HG02759 (cell line): ENCODE measurements around the gene PRRT1.
"Not testable (repeated sequence)": the region's sequence is repeated elsewhere in the genome, so short reads cannot be mapped to it uniquely, and the experiment has no call there.

Source experiments
- ATAC-seq: cut with Tn5 transposase; IDR thresholded peaks from one replicate; pipeline ENCODE4 v1.9.1; 2021; ENCODE audit warnings: mild to moderate bottlenecking, moderate library complexity; ENCODE audit not compliant: unreplicated experiment

The PRRT1 gene

DNA sequence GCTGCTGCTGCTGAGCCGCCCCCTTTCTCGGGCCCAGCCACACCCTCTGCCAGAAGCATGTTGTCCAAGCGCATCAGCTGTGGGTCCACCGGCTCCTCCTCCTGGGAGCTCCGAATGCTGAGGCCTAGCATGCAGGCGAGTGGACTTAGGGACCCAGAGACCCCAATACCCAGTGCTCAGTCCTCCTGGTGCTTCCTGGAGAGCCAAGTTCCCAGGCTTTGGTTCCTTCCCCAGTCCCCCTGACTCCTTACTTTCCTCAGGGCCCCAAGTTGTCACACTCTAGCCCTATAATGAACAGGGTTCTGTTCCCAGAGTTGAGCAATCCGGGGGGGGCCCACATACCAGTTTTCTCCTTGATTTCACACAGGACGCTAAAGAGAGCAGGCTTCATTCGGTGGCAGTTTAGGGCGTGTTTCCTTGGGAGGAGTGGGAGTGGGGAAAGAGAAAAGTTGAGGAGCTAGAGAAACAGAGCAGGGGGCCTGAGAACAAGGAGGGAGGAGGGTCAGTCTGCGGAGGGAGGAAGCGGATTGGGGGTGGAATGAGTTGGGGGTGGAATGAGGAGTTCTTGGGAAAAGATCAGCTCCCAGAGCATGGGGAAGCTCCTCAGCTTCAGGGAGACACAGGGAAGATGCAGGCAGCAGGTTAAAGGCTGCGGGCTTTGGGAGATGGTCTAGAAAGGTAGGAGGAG lies 36.8 kb upstream of the PRRT1 start:
- no peak for ATAC-seq

DNA sequence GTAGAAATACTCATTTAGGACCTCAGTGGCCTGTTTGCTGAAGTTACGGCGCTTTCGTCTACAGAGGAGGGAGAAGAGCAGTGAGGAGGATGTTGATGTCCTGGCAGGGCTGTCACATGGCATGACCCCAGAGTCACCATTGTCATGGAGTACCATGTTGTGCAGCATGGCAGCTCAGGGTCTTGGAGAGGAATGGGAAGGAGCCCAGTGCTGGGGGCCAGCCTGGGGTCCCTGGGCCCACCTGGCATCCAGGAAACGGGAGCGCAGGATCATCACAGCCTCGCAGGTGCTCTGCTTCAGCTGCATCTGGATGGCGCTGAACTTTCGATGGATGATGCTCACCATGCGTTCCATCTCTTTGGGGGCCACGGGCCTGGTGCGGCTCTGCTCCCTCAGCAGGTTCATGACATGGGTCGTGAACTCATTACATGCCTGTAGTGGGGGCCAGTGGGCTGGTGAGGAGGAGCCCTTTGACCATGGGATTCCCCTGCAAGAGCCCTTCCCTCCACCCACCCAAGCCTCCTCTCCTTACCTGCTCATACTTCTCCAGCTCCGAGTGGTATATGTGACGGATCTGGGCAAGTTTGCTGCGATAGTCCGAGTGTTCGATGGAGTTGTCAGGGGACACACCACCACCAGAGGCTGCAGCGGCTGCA lies 36.1 kb upstream of the PRRT1 start:
- not testable (repeated sequence) for ATAC-seq

DNA sequence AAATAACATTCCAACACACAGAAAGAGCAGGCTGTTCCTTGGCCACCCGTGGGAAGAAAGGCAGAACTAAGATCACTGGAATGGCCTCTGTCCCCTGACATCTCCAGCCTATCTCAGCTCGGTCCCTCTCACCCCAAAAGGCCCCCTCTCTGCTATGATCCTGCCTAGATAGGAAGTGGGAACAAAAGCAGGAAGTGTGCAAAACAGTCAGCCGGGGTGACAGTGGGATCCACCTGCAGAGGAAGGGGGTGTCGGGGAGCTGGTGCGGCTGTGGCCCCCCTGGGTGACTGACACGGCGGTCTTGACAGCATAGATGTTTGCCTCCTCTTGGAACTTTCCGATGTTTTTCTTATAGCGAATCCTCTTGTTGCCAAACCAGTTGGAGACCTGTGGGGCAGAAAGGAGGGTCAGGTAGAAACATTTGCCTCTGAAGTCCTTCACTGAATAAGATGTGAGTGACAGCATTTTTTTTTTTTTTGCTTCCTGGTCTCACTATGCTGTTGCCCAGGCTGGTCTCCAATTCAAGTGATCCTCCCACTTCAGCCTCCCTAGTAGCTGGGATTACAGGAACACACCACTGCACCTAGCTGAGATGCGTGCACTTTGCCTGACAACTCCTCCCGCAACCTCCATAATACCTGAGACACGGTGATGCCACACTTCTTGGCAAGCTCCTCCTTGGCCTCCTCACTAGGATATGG lies 35.4 kb upstream of the PRRT1 start:
- no peak for ATAC-seq

DNA sequence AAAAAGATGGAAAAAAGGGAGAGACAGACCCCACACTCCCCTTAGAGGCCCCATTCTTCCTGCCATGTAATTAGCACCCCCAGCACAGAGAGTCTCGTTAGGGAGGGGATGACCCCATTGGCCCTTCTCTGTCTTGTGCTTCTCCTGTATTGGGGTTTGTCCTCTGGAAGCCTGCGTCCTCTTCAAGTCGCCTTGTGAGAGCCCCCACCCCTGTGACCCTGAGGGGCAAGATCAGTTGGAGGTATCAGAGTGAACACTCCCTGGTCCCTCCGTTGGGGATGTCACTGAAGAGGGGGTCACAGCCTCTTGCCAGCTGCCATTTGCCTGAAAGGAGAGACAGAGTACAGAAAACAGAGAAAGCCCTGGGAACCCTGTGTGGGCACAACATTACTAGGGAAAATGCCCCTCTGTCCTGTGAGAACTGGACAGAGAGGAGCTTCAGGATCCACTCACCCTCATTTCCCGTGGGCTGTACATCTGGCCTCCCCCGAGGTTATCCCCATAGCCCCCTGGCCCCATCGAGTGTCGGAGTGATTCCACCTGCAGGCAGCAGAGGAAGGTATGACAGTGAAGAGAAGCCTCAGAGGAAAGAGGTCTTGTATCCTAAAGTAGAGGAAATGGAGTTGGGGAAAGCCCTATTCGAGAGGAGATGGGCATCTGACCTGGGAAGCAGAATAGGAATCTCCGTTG lies 34.6 kb upstream of the PRRT1 start:
- ATAC-seq: not testable (repeated sequence)

DNA sequence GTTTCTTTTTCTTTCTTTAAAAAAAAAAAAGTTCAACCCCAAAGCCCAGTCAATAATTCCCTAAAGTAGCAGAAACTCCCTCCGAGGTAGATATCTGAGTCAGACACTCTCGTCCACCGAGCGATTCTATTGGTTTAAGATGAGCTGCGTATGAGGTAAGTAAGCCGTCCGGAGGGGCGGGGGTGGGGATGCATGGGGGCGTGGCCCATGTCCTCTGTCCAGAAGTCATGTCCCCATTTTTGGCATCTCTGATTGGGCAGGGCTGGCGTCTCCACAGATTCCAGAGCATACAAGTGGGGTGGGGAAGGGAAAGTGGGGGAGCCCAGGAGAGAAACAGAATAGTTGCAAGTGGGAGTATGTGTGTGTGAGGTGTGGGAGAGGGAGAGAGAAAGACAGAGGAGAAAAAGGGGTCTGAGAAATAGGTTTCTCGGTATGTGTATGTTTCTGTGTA lies 34.0 kb upstream of the PRRT1 start:
- not testable (repeated sequence) for ATAC-seq

DNA sequence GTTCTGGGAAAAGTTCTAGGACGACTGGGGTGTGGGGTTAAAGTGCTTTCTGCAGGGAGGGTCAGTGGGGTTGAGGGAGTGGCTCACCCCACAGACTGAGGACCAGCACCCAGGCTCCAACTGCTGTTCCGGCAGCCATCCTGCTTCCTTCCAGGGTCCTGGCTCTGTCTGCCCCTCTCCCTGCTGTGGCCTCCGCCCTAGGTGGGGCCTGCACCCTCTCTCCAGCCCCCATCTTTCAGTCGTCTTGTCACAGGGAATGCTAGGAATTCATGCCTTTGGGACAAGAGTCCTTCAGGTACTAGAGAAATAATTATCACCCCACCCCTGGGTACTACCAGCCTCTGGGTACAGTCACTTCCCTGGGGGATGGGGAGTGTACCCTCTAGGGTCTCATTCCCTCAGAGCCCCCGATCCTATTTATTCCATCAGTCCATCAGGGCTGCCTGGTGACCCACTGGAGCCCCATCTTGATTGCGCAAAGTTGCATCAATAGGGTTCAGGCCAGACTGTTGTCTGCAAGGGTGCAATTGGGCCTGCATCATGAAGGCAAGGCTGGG lies 32.4 kb upstream of the PRRT1 start, which contains the start of gene AGER:
TSS of gene AGER (minus strand) at position 170 of the 557 bp plus-strand sequence. CDS start at position 139, 31 bp downstream.
- no peak for ATAC-seq

DNA sequence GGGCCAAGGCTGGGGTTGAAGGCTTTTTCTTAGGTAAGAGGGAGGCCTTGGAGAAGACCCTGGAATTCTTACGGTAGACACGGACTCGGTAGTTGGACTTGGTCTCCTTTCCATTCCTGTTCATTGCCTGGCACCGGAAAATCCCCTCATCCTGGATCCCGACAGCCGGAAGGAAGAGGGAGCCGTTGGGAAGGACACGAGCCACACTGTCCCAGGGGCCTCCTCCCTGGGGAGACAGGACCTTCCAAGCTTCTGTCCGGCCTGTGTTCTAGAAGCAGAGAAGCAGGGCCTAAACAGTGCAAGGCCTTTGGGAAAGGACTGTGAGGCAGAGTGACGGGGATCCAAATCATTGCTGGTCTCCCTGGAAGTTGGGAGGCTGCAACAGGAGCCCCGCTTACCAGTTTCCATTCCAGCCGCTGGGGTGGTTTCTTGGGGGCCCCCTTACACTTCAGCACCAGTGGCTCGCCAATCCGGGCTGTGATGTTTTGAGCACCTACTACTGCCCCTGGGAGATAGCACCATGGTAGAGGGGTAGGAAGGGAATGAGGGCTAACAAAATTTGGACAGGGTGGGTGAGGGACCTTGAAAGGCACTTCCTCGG lies 31.8 kb upstream of the PRRT1 start:
- ATAC-seq: no peak

DNA sequence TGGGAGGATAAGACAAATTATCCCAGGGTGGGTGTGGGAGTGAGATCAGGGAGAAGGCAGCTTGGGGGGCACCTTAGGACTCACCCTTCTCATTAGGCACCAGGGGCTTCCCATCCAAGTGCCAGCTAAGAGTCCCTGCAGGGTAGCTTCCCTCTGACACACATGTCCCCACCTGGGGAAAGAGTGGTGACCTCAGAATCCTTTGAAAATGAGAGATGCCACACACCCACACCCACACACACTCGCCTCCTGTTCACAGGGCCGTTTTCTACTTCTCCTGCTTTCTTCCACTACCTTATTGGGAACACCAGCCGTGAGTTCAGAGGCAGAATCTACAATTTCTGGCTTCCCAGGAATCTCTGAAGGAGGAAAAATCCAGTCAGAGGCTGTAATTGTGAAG lies 31.3 kb upstream of the PRRT1 start:
- no peak for ATAC-seq

DNA sequence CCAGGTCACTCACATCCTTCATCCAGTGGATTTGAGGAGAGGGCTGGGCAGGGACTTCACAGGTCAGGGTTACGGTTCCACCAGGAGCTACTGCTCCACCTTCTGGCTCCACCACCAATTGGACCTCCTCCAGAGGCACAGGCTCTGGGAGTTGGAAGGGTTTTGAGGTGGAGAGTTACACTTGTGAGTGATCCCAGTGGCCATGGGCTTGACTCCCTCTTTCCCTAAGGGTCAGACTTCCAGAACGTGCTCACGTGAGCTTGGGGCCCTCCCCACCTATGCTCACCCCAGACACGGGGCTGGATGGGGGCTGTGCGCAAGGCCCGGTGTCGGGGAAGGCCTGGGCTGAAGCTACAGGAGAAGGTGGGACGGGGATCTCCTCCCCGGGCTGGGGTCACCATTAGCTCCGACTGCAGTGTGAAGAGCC lies 30.8 kb upstream of the PRRT1 start:
- ATAC-seq: no peak

DNA sequence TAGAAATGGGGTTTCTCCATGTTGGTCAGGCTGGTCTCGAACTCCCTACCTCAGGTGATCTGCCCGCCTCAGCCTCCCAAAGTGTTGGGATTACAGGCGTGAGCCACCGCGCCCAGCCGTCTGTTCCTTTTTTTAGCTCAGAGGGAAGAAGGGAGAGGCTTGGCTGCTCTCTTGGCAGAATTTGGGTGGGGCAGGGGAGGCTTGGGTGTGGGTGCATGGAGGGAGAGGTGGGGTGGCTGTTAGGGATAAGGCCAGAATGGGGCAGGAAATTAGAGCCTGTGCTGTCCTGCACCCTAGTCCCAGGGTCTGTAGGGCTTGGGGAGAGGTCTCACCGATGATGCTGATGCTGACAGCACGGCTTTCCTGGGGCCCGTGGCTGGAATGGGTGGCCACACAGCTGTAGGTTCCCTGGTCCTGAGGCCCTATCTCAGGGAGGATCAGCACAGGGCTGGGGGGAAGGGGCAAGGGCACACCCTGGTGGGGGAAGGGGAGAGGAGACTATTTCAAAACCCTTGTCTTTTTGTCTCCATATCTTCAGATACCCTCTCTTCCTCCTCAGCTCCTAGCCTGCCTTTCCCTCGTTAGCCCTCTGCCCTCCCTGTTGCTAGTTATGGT lies 30.3 kb upstream of the PRRT1 start:
- no peak for ATAC-seq

DNA sequence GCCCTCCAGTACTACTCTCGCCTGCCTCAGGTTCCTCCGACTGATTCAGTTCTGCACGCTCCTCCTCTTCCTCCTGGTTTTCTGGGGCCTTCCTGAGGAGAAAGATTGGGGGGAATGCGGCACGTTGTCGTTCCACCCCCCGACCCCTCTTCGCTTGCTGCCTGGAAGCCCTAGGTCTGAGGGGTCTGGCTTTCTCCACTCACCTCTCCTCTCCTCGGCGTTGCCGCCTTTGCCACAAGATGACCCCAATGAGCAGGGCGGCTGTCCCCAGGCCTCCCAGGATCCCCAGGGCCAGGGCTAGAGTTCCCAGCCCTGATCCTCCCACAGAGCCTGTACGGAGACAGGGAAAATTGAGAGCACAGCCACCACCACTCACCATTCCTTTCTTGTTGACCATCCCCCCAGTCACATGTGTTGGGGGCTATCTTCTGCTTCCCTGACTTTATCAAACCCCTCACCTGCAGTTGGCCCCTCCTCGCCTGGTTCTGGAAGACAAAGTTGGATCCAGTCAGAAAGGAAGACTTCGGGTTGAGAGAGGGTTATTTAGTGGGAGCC lies 29.5 kb upstream of the PRRT1 start:
- no peak for ATAC-seq

DNA sequence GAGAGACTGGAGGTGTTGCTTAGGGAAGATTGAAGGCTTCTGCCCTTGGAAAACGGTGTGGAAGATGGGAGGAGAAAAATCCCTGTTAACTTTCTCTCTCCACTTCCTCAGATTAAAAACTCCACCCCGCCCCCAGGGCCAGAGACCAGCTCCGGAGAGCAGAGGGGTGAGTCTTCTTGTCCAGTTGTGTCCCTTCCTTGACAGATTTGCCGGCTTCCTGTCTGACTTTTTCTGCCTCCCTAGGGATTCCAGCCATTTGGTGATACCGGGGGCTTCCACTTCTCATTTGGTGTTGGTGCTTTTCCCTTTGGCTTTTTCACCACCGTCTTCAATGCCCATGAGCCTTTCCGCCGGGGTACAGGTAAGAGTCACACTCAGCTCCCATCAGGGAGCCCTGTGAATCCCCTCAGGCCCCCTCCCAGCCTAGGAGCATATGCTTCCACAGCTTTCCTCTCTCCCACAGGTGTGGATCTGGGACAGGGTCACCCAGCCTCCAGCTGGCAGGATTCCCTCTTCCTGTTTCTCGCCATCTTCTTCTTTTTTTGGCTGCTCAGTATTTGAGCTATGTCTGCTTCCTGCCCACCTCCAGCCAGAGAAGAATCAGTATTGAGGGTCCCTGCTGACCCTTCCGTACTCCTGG lies 28.1 kb upstream of the PRRT1 start:
- ATAC-seq: no peak

DNA sequence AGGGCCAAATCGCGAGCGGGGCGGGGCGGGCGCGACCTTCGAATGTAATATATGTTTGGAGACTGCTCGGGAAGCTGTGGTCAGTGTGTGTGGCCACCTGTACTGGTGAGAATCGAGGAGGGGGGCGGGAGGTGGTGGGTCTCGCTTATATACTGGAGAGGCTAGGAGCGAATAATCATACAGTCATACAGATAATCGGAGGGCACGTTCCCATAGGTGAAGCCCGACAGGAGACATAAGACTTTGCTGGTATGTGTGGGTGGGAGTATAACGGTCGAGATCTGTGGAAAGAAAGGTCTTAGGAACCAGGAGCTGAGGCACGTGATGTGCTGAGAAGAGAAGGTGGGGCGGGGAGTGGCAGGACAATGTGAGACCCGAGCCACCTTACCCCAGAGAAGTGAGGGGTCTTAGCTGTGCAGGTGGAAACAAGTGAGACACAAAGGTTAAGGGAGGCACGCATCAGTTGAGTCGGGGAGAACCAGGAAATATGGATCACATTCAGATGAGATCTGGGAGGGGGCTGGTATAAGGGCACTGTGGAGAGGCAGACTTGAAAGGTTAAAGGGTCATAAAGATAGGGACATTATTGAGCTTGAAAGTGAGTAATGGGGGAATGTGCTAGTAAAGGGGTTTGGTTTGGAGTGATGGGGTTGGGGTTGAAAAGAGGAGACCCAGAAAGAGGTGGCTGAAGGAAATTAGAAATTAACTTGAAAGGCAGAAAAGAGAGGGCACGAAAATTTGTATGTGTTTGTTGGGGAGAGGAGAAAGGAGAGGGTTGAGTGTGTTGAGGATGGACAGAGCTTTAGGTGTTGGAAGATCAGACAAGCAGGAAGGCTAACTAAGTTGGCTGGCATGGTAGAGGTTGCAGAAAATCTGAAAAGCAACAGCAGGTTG lies 27.1 kb upstream of the PRRT1 start:
- no peak for ATAC-seq

DNA sequence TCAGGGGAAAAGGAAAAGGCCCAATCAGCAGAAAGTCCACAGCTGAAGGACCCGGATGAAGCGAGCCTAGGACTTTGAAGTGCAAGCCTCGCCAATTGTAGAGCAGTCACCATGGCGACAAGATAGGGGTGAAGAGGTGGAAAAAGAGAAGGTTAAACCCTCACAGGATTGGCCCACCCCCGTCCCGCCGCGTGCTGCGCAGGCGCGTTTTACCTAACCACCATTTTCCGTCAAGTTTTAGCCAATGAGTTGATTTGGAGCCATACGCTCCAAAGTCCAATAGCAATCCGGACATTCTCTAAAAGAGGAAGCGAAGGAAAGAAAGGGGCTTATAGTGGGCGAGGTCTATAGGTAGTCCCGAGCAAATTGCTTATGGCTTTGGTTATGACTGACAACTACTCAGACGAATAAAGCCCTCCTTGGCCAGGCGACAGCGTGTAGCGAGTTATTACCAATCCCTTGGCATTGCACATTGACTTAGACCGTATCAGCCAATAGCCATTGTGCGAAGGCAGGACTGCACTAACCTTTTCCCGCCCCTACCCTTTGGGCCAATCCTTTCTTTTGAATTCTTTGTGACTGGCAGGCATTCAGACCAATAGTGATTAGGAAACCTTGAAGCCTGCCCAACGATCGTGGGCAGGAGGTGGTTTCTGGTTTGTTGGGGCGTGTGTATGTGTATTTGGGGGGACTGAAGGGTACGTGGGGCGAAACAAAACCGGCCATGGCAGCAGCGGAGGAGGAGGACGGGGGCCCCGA lies 26.2 kb upstream of the PRRT1 start, which contains the start of gene RNF5:
TSS of gene RNF5 (plus strand) at position 618 of the 759 bp plus-strand sequence. CDS start at position 725, 107 bp downstream.
- ATAC-seq: peak; percentile 75

DNA sequence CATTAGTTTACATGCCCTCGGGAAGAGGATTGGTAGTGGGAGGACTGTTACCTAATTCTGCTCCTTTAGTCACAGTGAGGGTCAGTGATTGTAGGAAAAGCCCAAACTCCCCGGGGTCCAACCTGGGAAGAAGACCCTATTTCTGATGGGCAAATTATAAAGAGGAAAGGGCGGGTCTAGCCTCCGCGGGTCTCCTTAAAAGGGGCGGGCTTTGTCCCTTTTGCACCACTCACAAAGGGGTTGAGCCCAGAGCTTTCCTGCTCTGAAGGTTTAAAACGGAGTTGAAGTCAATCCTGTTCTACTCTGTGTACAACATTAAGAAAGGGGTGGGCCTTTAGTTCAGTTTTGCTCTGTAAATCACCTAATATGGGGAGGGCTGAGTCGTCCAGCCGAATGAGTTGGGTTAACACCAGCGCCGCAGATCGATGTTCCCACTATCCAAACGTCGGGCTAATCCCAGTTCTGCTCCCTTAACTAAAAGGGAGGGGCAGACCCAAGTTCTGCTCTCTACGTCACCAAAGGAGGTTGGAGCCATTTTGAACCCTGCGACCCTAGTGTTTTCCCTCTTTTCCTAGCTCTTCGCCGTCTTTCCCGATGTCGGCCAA lies 25.5 kb upstream of the PRRT1 start:
- ATAC-seq: no peak

DNA sequence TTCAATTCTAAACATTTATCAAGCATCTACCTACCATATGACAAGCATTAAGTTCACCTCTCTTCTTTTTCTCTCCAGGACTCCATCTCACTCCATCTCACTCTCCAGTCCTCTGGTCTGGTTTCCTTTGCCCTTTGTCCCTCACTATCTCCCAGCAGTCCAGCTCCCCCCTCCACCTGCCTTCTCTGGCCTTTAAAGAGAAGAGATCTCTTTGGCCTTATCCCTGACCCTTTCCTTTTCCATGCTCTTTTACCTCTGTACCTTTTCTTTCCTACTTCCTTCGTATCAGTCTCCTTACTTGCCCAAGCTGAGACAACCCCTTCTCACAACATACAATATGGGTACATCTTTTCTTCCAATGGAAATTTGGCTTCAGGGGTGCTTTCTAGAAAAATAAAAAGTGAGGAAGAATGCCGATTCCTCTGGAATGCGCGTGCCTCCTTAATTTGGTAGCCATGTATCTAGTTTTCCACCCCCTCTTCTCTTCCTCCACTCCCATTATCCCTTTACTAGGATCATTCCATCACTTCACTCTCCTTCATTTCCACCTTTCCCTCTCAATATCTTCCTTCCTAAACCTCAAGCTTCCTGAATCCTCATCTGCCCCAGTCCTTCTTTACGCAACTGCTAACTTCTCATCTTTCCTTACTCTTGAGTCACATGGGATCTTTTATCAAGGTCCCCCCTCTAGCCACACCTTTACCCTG lies 24.9 kb upstream of the PRRT1 start:
- no peak for ATAC-seq
